HepG2 (cell line): Measurements from ENCODE around the gene ATG9A. TPM values are rescaled to one million over a fixed set of nuclear protein-coding genes. Genes with fewer than 3 reads are reported as not detected.

Source experiments
- ATAC-seq: fragments of 200-7000 bp; cut with Tn5 transposase; 3 replicates; pipeline ENCODE4 v1.9.1; 2020; ENCODE audit warnings: mild to moderate bottlenecking, moderate library complexity
- BruUV-seq: library from RNA; stranded (reverse); fragments of 400-500 nt; replicated peaks from 2 replicates; lab custom pipeline; 2021; lab: Mats Ljungman, UMichigan
- CTCF ChIA-PET: fragments of 300-600 bp; formaldehyde crosslinking; extraction: SDS; loops from one replicate; lab custom pipeline; 2021; ENCODE audit warnings: low total read pairs, inconsistent platforms, low intra/inter-chr PET ratio; lab: Yijun Ruan, JAX
- POLR2A ChIA-PET: fragments of 350-600 bp; sonication (Branson Sonifier 250); formaldehyde crosslinking; loops from one replicate; lab custom pipeline; 2020; ENCODE audit warnings: antibody characterized with exemption, inconsistent platforms; lab: Yijun Ruan, JAX
- DNase-seq: peaks from one replicate; pipeline ENCODE4 v3.0.0-alpha.2; 2015; ENCODE audit warnings: low spot score
- FAIRE-seq: peaks from 3 replicates; lab custom pipeline; 2011; peaks lifted over from hg19 to GRCh38; lab: Jason Lieb, UNC
- H2AFZ ChIP-seq: one replicate; pipeline ENCODE4 v1.6.1; 2011; ENCODE audit warnings: low read length, inconsistent platforms
- H3K27ac ChIP-seq: fragments of 300-600 bp; 3 replicates; pipeline ENCODE4 v1.8.0; 2011; ENCODE audit warnings: mixed run types, mild to moderate bottlenecking, mixed read lengths, low read length, inconsistent platforms; ENCODE audit not compliant: insufficient read depth; ENCODE audit errors: extremely low read length
- H3K27me3 ChIP-seq, 2 experiments: fragments of 200-600 bp in 1 of 2; 2 replicates in 1 of 2; 3 replicates in 1 of 2; pipeline versions ENCODE4 v1.6.0 to v1.8.0; 2011; ENCODE audit warnings: low read length in 2 of 2, mild to moderate bottlenecking in 2 of 2, moderate library complexity in 2 of 2, inconsistent platforms in 1 of 2; ENCODE audit not compliant: insufficient read depth in 2 of 2, control insufficient read depth in 1 of 2
- H3K36me3 ChIP-seq, 2 experiments: fragments of 200-600 bp in 1 of 2; replicated peaks in 1 of 2; 2 replicates in 1 of 2; 3 replicates in 1 of 2; pipeline versions ENCODE4 v1.5.1 to v1.8.0; 2011; ENCODE audit warnings: low read length in 2 of 2, inconsistent platforms in 1 of 2; ENCODE audit not compliant: insufficient read depth in 2 of 2, control insufficient read depth in 1 of 2
- H3K4me1 ChIP-seq: 2 replicates; pipeline ENCODE4 v1.5.1; 2012; ENCODE audit warnings: low read length, inconsistent platforms; ENCODE audit not compliant: insufficient read depth
- H3K4me2 ChIP-seq: 2 replicates; pipeline ENCODE4 v1.6.0; 2011; ENCODE audit warnings: low read depth, low read length, inconsistent platforms
- H3K4me3 ChIP-seq, 3 experiments: fragments of 200-600 bp in 1 of 3; sonication (generic), shearing (Covaris generic) in 1 of 3; replicated peaks in 1 of 3; 2 replicates each; pipeline ENCODE4 v1.5.1; 2011 to 2016; ENCODE audit warnings: low read length in 3 of 3, inconsistent platforms in 2 of 3, low read depth in 2 of 3, mild to moderate bottlenecking in 2 of 3, control low read depth in 1 of 3, mixed read lengths in 1 of 3; ENCODE audit not compliant: insufficient read depth in 1 of 3
- H3K79me2 ChIP-seq: one replicate; pipeline ENCODE4 v1.6.1; 2011; ENCODE audit warnings: low read length, inconsistent platforms; ENCODE audit not compliant: insufficient read depth
- H3K9ac ChIP-seq: 2 replicates; pipeline ENCODE4 v1.6.0; 2011; ENCODE audit warnings: mild to moderate bottlenecking, low read depth, low read length, inconsistent platforms; ENCODE audit not compliant: insufficient read depth
- H3K9me3 ChIP-seq: 2 replicates; pipeline ENCODE4 v1.5.1; 2012; ENCODE audit warnings: mild to moderate bottlenecking, low read length
- H4K20me1 ChIP-seq: 2 replicates; pipeline ENCODE4 v1.6.0; 2011; ENCODE audit warnings: inconsistent platforms, mild to moderate bottlenecking, low read length, moderate library complexity; ENCODE audit not compliant: insufficient read depth
- AGO2 ChIP-seq: fragments of 200-400 bp; formaldehyde crosslinking; optimal IDR thresholded peaks from 2 replicates; pipeline ENCODE3; 2017; ENCODE audit warnings: mild to moderate bottlenecking, low read depth, low read length, moderate library complexity
- FLYWCH1 ChIP-seq: sonication (generic); formaldehyde crosslinking; IDR thresholded peaks from 2 replicates; pipeline ENCODE4 v1.8.1; 2023; ENCODE audit warnings: mild to moderate bottlenecking, missing genetic modification reagents
- FOXK2 ChIP-seq: fragments of 450-650 bp; IDR thresholded peaks from 2 replicates; pipeline ENCODE4 v1.6.1; 2016
- GABPB1 ChIP-seq: IDR thresholded peaks from 2 replicates; pipeline ENCODE4 v1.6.1; 2016; ENCODE audit warnings: mild to moderate bottlenecking, missing genetic modification reagents, moderate library complexity, missing compliant biosample characterization
- GATAD1 ChIP-seq: IDR thresholded peaks from 2 replicates; pipeline ENCODE4 v1.6.1; 2016; ENCODE audit warnings: missing genetic modification reagents, missing compliant biosample characterization
- KLF15 ChIP-seq: sonication (generic); formaldehyde crosslinking; IDR thresholded peaks from 2 replicates; pipeline ENCODE4 v1.8.1; 2023; ENCODE audit warnings: borderline replicate concordance, mild to moderate bottlenecking, inconsistent platforms, missing genetic modification reagents, mixed read lengths
- KLF9 ChIP-seq: IDR thresholded peaks from 2 replicates; pipeline ENCODE4 v1.6.1; 2016; ENCODE audit warnings: low read depth
- NONO ChIP-seq, 2 experiments: fragments of 450-650 bp in 1 of 2; sonication (generic) in 1 of 2; formaldehyde crosslinking in 1 of 2; IDR thresholded peaks in 1 of 2; conservative IDR thresholded peaks in 1 of 2; 2 replicates each; pipeline versions ENCODE4 v1.6.1 to v1.8.0; 2017 to 2022; ENCODE audit warnings: mild to moderate bottlenecking in 1 of 2, missing genetic modification reagents in 1 of 2, moderate library complexity in 1 of 2
- PHF8 ChIP-seq: sonication (generic); formaldehyde crosslinking; IDR thresholded peaks from 2 replicates; pipeline ENCODE4 v1.5.0; 2020; ENCODE audit warnings: missing genetic modification reagents
- RBFOX2 ChIP-seq: fragments of 200-400 bp; formaldehyde crosslinking; IDR thresholded peaks from 2 replicates; pipeline ENCODE4 v1.6.1; 2017; ENCODE audit warnings: low read depth, mild to moderate bottlenecking, low read length
- SIX4 ChIP-seq: sonication (generic); formaldehyde crosslinking; IDR thresholded peaks from 2 replicates; pipeline ENCODE4 v1.4.0; 2020; ENCODE audit warnings: missing genetic modification reagents
- TARDBP ChIP-seq: sonication (generic); formaldehyde crosslinking; IDR thresholded peaks from 2 replicates; pipeline ENCODE4 v1.8.0; 2022; ENCODE audit warnings: mild to moderate bottlenecking, missing genetic modification reagents
- ZFY ChIP-seq: sonication (generic); formaldehyde crosslinking; IDR thresholded peaks from 2 replicates; pipeline ENCODE4 v1.4.0; 2020; ENCODE audit warnings: missing genetic modification reagents
- ZNF512 ChIP-seq: sonication (generic); formaldehyde crosslinking; IDR thresholded peaks from 2 replicates; pipeline ENCODE4 v1.4.0; 2020; ENCODE audit warnings: mild to moderate bottlenecking, missing genetic modification reagents
- ZNF644 ChIP-seq: IDR thresholded peaks from 2 replicates; pipeline ENCODE4 v1.6.1; 2016; ENCODE audit warnings: low read depth
- WGBS: methylation state at CpG from one replicate; pipeline ENCODE4 v1.1.6; 2017; ENCODE audit warnings: low lambda C conversion rate; 5-methylcytosine and 5-hydroxymethylcytosine counted together
- in situ Hi-C: cut with HindIII; loops from 2 replicates; pipeline ENCODE4 v1.10.0; 2017; ENCODE audit warnings: low pct_unique_long_range_greater_than_20kb; ENCODE audit not compliant: extremely low pct_ligation_motif_present
- intact Hi-C: fragments of 100-400 bp; cut with micrococcal nuclease; formaldehyde crosslinking; loops from one replicate; pipeline ENCODE4 v1.10.0; 2022; ENCODE audit not compliant: unreplicated experiment
- polyA plus RNA-seq, 8 experiments: library from polyadenylated mRNA; depleted of rRNA in 3 of 8; stranded (reverse) in 7 of 8; unstranded in 1 of 8; fragments of >200 nt; fragmentation: Illumina TruSeq in 4 of 8; extraction: Trizol in 4 of 8; gene quantifications; 2 replicates each; pipeline versions ENCODE4 v1.2.1 to v1.2.3, GENCODE V29; 2011 to 2016; ENCODE audit warnings: low read depth in 4 of 8, missing spikeins in 1 of 8, mixed read lengths in 1 of 8; ENCODE audit not compliant: insufficient read depth in 1 of 8
- total RNA-seq, 5 experiments: library from RNA; depleted of rRNA; stranded (reverse); fragments of >200 nt; fragmentation: Illumina TruSeq; extraction: Trizol; gene quantifications; 2 replicates each; pipeline ENCODE4 v1.2.3, GENCODE V29; 2016; ENCODE audit warnings: low read depth in 1 of 5
- TF ChIP-seq, protein P1 (sequence below): sonication (generic); formaldehyde crosslinking; conservative IDR thresholded peaks from 2 replicates; pipeline ENCODE4 v1.8.1; 2023; ENCODE audit warnings: missing genetic modification reagents
- TF ChIP-seq, protein P2 (sequence below): sonication (generic); formaldehyde crosslinking; IDR thresholded peaks from 2 replicates; pipeline ENCODE4 v1.4.0; 2020; ENCODE audit warnings: mild to moderate bottlenecking, missing genetic modification reagents
- TF ChIP-seq, protein P3 (sequence below): sonication (generic); formaldehyde crosslinking; conservative IDR thresholded peaks from 2 replicates; pipeline ENCODE4 v1.4.0; 2020; ENCODE audit warnings: mild to moderate bottlenecking, missing genetic modification reagents, moderate library complexity

Gene ATG9A
- total and polyA plus RNA-seq, 2 of the 13 experiments (the other 11 are each of a cell fraction or from before 2014, with no cell fraction given): 35.0 to 131 TPM

DNA sequence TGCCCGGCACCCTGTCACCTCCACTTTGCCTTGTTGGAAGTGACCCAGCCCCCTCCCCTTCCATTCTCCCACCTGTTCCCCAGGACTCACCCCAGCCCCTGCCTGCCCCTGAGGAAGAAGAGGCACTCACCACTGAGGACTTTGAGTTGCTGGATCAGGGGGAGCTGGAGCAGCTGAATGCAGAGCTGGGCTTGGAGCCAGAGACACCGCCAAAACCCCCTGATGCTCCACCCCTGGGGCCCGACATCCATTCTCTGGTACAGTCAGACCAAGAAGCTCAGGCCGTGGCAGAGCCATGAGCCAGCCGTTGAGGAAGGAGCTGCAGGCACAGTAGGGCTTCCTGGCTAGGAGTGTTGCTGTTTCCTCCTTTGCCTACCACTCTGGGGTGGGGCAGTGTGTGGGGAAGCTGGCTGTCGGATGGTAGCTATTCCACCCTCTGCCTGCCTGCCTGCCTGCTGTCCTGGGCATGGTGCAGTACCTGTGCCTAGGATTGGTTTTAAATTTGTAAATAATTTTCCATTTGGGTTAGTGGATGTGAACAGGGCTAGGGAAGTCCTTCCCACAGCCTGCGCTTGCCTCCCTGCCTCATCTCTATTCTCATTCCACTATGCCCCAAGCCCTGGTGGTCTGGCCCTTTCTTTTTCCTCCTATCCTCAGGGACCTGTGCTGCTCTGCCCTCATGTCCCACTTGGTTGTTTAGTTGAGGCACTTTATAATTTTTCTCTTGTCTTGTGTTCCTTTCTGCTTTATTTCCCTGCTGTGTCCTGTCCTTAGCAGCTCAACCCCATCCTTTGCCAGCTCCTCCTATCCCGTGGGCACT lies 46.9 kb downstream of the ATG9A start:
- Histone ChIP-seq H3K36me3 (peaks cover 30 to 48% of the 10 kb centered on the region in 2 experiments), H3K27me3 (no peaks in the 10 kb centered on the region; a peak in 1 of 5 replicates), H4K20me1 (no peaks in the 10 kb centered on the region), H3K9ac (no peak overlapping the region), H3K27ac (no peak overlapping the region), H3K4me1 (peaks cover 16% of the 10 kb centered on the region), H3K4me2 (no peak overlapping the region), H3K9me3 (no peaks in the 10 kb centered on the region), H3K4me3 (no peak overlapping the region), H2AFZ (no peak overlapping the region), H3K79me2 (peaks cover 17% of the 10 kb centered on the region)
- in situ Hi-C loops (no loop called here), intact Hi-C loops (no loop called here)
- BruUV-seq: no TSS peak
- FAIRE-seq: no peak
- ATAC-seq: no peak
- WGBS: 95% methylated on average over 8 of the region's 8 CpGs
- POLR2A ChIA-PET: interaction anchor here (0.8 to 4.8 kb wide), 9 partner anchors 11 to 67 kb away, joined by 3 to 21 read pairs (median 4); partner anchors contain the start of gene ZFAND2B
- CTCF ChIA-PET: no interaction called here
- DNase-seq: no peak
- TF ChIP-seq KLF15: no peak
- no peak for TF ChIP-seq ZNF644
- no peak for TF ChIP-seq NONO (IDR thresholded peaks at IDR 0.05)
- no peak for TF ChIP-seq NONO (CRISPR knock-in tag; conservative IDR thresholded peaks at IDR 0.05)
- TF ChIP-seq, protein P1, sequence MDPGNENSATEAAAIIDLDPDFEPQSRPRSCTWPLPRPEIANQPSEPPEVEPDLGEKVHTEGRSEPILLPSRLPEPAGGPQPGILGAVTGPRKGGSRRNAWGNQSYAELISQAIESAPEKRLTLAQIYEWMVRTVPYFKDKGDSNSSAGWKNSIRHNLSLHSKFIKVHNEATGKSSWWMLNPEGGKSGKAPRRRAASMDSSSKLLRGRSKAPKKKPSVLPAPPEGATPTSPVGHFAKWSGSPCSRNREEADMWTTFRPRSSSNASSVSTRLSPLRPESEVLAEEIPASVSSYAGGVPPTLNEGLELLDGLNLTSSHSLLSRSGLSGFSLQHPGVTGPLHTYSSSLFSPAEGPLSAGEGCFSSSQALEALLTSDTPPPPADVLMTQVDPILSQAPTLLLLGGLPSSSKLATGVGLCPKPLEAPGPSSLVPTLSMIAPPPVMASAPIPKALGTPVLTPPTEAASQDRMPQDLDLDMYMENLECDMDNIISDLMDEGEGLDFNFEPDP (CRISPR knock-in tag): 0 out of 2 replicates have a peak, but pooled peaks have one; percentile 53
- TF ChIP-seq TARDBP (CRISPR knock-in tag): no peak
- TF ChIP-seq, protein P2, sequence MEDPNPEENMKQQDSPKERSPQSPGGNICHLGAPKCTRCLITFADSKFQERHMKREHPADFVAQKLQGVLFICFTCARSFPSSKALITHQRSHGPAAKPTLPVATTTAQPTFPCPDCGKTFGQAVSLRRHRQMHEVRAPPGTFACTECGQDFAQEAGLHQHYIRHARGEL (CRISPR knock-in tag): no peak
- TF ChIP-seq RBFOX2: 0 out of 2 replicates have a peak, but pooled peaks have one; percentile 22
- TF ChIP-seq AGO2: peak; percentile 45
- TF ChIP-seq, protein P3, sequence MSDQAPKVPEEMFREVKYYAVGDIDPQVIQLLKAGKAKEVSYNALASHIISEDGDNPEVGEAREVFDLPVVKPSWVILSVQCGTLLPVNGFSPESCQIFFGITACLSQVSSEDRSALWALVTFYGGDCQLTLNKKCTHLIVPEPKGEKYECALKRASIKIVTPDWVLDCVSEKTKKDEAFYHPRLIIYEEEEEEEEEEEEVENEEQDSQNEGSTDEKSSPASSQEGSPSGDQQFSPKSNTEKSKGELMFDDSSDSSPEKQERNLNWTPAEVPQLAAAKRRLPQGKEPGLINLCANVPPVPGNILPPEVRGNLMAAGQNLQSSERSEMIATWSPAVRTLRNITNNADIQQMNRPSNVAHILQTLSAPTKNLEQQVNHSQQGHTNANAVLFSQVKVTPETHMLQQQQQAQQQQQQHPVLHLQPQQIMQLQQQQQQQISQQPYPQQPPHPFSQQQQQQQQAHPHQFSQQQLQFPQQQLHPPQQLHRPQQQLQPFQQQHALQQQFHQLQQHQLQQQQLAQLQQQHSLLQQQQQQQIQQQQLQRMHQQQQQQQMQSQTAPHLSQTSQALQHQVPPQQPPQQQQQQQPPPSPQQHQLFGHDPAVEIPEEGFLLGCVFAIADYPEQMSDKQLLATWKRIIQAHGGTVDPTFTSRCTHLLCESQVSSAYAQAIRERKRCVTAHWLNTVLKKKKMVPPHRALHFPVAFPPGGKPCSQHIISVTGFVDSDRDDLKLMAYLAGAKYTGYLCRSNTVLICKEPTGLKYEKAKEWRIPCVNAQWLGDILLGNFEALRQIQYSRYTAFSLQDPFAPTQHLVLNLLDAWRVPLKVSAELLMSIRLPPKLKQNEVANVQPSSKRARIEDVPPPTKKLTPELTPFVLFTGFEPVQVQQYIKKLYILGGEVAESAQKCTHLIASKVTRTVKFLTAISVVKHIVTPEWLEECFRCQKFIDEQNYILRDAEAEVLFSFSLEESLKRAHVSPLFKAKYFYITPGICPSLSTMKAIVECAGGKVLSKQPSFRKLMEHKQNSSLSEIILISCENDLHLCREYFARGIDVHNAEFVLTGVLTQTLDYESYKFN (CRISPR knock-in tag): no peak
- no peak for TF ChIP-seq ZNF512
- TF ChIP-seq SIX4 (CRISPR knock-in tag): no peak
- TF ChIP-seq FOXK2: no peak
- TF ChIP-seq KLF9 (CRISPR knock-in tag): no peak
- TF ChIP-seq PHF8 (CRISPR knock-in tag): no peak
- TF ChIP-seq GABPB1 (CRISPR knock-in tag): no peak
- TF ChIP-seq GATAD1 (CRISPR knock-in tag): no peak
- TF ChIP-seq FLYWCH1: no peak
- no peak for TF ChIP-seq ZFY (CRISPR knock-in tag)
